Gastrocnemius medialis (tissue), 4 donors: ENCODE results near the gene ANXA4. TPM values are rescaled to one million over a fixed set of nuclear protein-coding genes. Genes with fewer than 3 reads are reported as not detected.

Experiments
- ATAC-seq, 2 donors: fragments of 150-250 bp; one replicate each; pipeline ENCODE4 v1.9.1; 2016
- DNase-seq, 2 donors: peaks; one replicate each; pipeline ENCODE4 v3.0.0-alpha.2; 2019
- H3K27ac ChIP-seq, 4 donors: fragments of 200-600 bp; sonication (generic); 1 replicate in 1 of 4; 2 replicates in 3 of 4; pipeline ENCODE4 v1.5.1; 2016 to 2018; ENCODE audit warnings: mild to moderate bottlenecking in 2 of 4, moderate library complexity in 1 of 4
- H3K27me3 ChIP-seq, 3 donors: fragments of 200-600 bp; sonication (generic) in 2 of 3; 1 replicate in 1 of 3; 2 replicates in 2 of 3; pipeline versions ENCODE4 v1.5.1 to v1.6.0; 2016 to 2019; ENCODE audit warnings: mild to moderate bottlenecking in 1 of 3, moderate library complexity in 1 of 3
- H3K36me3 ChIP-seq, 2 donors: fragments of 200-600 bp; sonication (generic) in 1 of 2; one replicate each; pipeline ENCODE4 v1.5.1; 2017 to 2018
- H3K4me1 ChIP-seq, 2 donors: fragments of 200-600 bp; sonication (generic) in 1 of 2; one replicate each; pipeline ENCODE4 v1.5.1; 2016 to 2017; ENCODE audit warnings: mild to moderate bottlenecking in 2 of 2
- H3K4me3 ChIP-seq, 4 donors: fragments of 200-600 bp; sonication (generic) in 3 of 4; 1 replicate in 1 of 4; 2 replicates in 3 of 4; pipeline ENCODE4 v1.5.1; 2016 to 2019; ENCODE audit warnings: mild to moderate bottlenecking in 2 of 4
- H3K9me3 ChIP-seq, 3 donors: fragments of 200-600 bp; sonication (generic) in 2 of 3; 1 replicate in 1 of 3; 2 replicates in 2 of 3; pipeline ENCODE4 v1.5.1; 2016 to 2019
- POLR2A ChIP-seq, 2 donors: fragments of 450-650 bp; IDR thresholded peaks; one replicate each; pipeline ENCODE4 v1.6.1; 2017; ENCODE audit warnings: antibody characterized with exemption in 2 of 2, mild to moderate bottlenecking in 2 of 2, moderate library complexity in 2 of 2
- in situ Hi-C, 4 donors: fragments of 200-750 bp; cut with MboI; loops; one replicate each; pipeline versions ENCODE4 v1.15.0 to v1.8.0; 2017; ENCODE audit warnings: low sequenced_read_pairs in 4 of 4
- intact Hi-C: fragments of 100-400 bp; cut with DNase I; formaldehyde crosslinking; loops from one replicate; pipeline ENCODE4 v1.15.1; 2023; ENCODE audit warnings: low total_unique reads
- total RNA-seq, 4 donors: library from RNA; depleted of rRNA; stranded (reverse); fragments of >200 nt; gene quantifications; one replicate each; pipeline versions ENCODE4 v1.1.0 to v1.2.3, GENCODE V29; 2016
- TF ChIP-seq, protein P1 (sequence below), 5 experiments: fragments of 450-650 bp in 3 of 5; fragments of 200-600 bp in 2 of 5; sonication (generic) in 2 of 5; IDR thresholded peaks in 4 of 5; conservative IDR thresholded peaks in 1 of 5; 1 replicate in 4 of 5; 2 replicates in 1 of 5; pipeline ENCODE4 v1.5.1; 2016 to 2019; ENCODE audit warnings: antibody characterized with exemption in 5 of 5, mild to moderate bottlenecking in 3 of 5, moderate library complexity in 3 of 5

ANXA4 gene
- total RNA-seq, 4 donors from 2014 or later, result 10.7 to 17.0 (median 15.8) TPM

DNA sequence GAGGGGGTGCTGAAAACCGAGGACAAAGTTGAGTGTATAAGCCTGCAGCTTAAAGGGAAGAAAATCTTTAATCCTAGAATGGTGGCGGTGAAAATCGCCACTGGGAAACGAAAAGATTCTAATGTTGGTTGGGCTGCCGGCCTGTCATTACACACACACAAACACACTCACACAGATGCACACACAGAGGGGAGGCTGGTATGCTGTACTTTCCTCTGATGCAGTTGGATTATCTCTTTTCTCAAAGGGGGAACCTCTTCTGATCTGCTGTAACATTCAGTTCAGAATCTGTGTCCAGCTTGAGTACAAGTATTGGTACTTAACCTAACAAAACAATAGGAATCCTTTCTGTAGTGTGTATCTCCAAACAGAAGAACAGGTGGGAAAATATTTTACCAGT lies 39.0 kb downstream of the ANXA4 start:
- H3K27ac ChIP-seq, result peak overlapping the region; percentile 53 to 67 (median 59)
- intact Hi-C loops (no loop called here), in situ Hi-C loops (no loop called here)
- no peaks in the 10 kb centered on the region for H3K27me3 ChIP-seq
- no peak overlapping the region for H3K4me3 ChIP-seq
- H3K36me3 ChIP-seq, result peaks cover 0 to 6% of the 10 kb centered on the region in 2 donors
- H3K9me3 ChIP-seq, result no peaks in the 10 kb centered on the region
- TF ChIP-seq, protein P1, sequence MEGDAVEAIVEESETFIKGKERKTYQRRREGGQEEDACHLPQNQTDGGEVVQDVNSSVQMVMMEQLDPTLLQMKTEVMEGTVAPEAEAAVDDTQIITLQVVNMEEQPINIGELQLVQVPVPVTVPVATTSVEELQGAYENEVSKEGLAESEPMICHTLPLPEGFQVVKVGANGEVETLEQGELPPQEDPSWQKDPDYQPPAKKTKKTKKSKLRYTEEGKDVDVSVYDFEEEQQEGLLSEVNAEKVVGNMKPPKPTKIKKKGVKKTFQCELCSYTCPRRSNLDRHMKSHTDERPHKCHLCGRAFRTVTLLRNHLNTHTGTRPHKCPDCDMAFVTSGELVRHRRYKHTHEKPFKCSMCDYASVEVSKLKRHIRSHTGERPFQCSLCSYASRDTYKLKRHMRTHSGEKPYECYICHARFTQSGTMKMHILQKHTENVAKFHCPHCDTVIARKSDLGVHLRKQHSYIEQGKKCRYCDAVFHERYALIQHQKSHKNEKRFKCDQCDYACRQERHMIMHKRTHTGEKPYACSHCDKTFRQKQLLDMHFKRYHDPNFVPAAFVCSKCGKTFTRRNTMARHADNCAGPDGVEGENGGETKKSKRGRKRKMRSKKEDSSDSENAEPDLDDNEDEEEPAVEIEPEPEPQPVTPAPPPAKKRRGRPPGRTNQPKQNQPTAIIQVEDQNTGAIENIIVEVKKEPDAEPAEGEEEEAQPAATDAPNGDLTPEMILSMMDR (IDR thresholded peaks at IDR 0.05 in 4 of 5, conservative IDR thresholded peaks at IDR 0.05 in 1 of 5), result no peak
- no peak for ATAC-seq
- peaks cover 32 to 37% of the 10 kb centered on the region in 2 donors for H3K4me1 ChIP-seq
- DNase-seq, result no peak

DNA sequence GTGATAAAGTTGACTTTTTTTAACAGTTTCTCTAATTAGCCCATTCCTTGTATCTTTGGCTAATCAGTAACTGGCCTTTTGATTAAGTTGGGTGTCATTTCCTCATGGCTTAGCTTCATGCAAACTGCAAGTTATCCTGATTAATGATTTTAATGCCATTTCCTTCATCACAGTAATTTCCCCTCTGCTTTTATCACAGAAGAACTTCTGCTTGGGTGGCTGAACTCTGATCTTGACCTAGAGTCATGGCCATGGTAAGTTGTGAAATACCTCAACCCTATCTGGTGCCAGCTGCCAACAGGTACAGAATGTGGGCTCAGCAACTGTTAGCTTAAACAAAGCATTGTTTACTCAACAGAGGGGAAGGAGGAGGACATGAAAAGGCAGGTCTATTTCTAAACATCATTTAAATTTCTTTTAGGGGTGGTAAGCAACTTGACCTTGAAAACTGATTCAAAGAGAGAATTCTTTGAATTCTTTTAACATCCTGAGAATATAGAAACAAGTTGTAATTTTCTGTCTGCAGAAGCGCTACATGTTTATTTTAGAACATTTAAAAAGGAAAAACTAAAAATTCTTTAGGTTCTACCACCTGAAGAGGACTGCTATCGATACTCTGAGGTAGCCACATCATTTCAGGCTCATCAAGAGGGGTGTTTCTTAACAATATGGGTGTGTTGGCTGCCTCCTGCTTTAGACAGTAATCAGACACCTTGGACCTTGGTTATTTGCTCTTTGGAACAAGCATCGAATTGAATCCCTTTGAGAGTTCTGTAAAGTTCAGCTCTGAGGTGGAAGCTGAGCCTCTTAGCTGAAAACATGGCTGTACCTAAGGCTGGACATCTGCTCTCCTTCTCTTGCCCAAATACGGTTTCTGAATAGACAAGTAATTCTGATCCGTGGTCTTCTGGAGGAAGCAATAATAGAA lies 39.7 kb downstream of the ANXA4 start:
- no peak for TF ChIP-seq POLR2A (IDR thresholded peaks at IDR 0.05)
- TF ChIP-seq, protein P1 (IDR thresholded peaks at IDR 0.05 in 4 of 5, conservative IDR thresholded peaks at IDR 0.05 in 1 of 5), result no peak
- Histone ChIP-seq H3K9me3 (no peaks in the 10 kb centered on the region), H3K4me1 (peaks cover 32 to 37% of the 10 kb centered on the region in 2 donors), H3K27ac (peak overlapping the region; percentile 53 to 67 (median 59)), H3K36me3 (peaks cover 0 to 7% of the 10 kb centered on the region in 2 donors), H3K27me3 (no peaks in the 10 kb centered on the region), H3K4me3 (no peak overlapping the region)
- in situ Hi-C loops (no loop called here), intact Hi-C loops (no loop called here)
- peak; percentile 34 to 57 for ATAC-seq
- no peak for DNase-seq

DNA sequence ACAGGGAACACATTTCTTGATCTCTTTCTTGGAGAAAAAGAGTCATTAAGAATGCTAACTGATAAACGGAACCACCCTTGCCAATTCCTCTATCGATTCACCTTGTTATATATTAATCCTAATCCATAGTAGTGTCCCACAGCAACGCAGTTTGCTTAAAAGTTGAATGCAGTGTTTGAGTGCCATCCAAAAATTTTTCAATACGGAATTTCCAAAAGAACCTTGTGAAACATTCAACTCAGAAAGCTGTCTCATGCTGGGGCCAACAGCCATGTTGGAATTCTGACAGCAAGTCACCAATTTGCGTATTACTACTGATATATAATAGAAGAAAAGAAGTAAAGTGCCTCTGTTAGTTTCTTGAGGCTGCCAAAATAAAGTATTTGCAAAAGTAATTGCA lies 42.3 kb downstream of the ANXA4 start:
- DNase-seq (no peak), ATAC-seq (no peak)
- H3K9me3 ChIP-seq, result no peaks in the 10 kb centered on the region
- H3K27me3 ChIP-seq, result no peaks in the 10 kb centered on the region
- no peak for TF ChIP-seq POLR2A (IDR thresholded peaks at IDR 0.05)
- TF ChIP-seq, protein P1 (IDR thresholded peaks at IDR 0.05 in 4 of 5, conservative IDR thresholded peaks at IDR 0.05 in 1 of 5), result no peak
- H3K4me3 ChIP-seq, result no peak overlapping the region
- peaks cover 0 to 23% of the 10 kb centered on the region in 2 donors for H3K36me3 ChIP-seq
- intact Hi-C loops, result no loop called here
- in situ Hi-C loops, result no loop called here
- H3K4me1 ChIP-seq, result peaks cover 28 to 31% of the 10 kb centered on the region in 2 donors
- H3K27ac ChIP-seq, result no peak overlapping the region

DNA sequence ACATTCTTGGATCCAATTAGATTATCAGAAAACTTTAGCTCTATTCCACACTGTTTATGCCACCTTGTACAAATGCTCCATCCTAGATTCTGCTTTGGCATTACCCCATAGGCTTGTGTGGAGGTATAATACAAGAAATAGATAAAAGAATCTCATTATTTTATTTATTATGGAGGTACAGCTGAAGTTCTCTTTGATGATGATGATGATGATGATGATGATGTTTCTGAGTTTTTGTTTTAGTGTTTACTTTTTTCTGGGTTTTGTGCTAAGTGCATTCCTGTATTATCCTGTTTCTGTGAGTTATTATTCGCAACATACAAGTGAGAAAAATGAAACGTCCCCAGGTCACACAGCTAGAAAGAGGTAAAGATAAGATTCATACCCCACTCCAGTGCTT lies 43.4 kb downstream of the ANXA4 start:
- intact Hi-C loops, result no loop called here
- Histone ChIP-seq H3K9me3 (no peaks in the 10 kb centered on the region), H3K27me3 (no peaks in the 10 kb centered on the region), H3K4me3 (no peak overlapping the region), H3K36me3 (peaks cover 0 to 23% of the 10 kb centered on the region in 2 donors), H3K27ac (no peak overlapping the region), H3K4me1 (peaks cover 22 to 29% of the 10 kb centered on the region in 2 donors)
- DNase-seq, result no peak
- in situ Hi-C loops, result no loop called here
- no peak for ATAC-seq
- no peak for TF ChIP-seq POLR2A (IDR thresholded peaks at IDR 0.05)
- TF ChIP-seq, protein P1 (IDR thresholded peaks at IDR 0.05 in 4 of 5, conservative IDR thresholded peaks at IDR 0.05 in 1 of 5), result no peak
